ENCODE measurements around the gene INPP5D. TPM values are rescaled to one million over a fixed set of nuclear protein-coding genes. Genes with fewer than 3 reads are reported as not detected.

Gene INPP5D
- total RNA-seq, 1 donor from 2014 or later = 33.4 TPM

DNA sequence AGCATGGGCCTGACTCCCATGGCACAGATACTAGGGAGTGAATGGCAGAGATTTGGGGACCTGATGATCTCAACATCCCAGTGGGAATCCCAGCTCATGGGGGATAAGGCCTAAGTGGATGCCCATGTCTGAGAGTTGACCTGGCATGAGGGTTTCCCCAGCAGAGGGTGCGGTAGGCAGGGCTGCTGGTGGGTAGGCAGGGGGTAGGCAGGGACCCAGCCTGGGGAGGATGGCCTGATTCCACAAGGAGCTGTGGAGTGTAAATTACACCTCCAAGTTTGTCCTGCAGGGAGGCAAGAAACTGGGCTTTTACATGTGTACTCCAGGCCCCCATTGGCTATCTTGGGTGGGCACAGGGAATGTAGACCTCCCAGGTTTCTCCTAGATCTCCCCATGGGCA is 46.9 kb downstream of the INPP5D start:
- TF ChIP-seq POLR2AphosphoS5 (IDR thresholded peaks at IDR 0.05; ENCODE audit: insufficient read depth in 1 of 2, low read depth in 1 of 2) (no peak), POLR2A (IDR thresholded peaks at IDR 0.05) (no peak)
- TF ChIP-seq, protein P1, sequence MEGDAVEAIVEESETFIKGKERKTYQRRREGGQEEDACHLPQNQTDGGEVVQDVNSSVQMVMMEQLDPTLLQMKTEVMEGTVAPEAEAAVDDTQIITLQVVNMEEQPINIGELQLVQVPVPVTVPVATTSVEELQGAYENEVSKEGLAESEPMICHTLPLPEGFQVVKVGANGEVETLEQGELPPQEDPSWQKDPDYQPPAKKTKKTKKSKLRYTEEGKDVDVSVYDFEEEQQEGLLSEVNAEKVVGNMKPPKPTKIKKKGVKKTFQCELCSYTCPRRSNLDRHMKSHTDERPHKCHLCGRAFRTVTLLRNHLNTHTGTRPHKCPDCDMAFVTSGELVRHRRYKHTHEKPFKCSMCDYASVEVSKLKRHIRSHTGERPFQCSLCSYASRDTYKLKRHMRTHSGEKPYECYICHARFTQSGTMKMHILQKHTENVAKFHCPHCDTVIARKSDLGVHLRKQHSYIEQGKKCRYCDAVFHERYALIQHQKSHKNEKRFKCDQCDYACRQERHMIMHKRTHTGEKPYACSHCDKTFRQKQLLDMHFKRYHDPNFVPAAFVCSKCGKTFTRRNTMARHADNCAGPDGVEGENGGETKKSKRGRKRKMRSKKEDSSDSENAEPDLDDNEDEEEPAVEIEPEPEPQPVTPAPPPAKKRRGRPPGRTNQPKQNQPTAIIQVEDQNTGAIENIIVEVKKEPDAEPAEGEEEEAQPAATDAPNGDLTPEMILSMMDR (IDR thresholded peaks at IDR 0.05) = no peak
- intact Hi-C loops (cut with DNase I) = no loop called here
- Histone ChIP-seq H3K27ac (no peak overlapping the region), H3K9me3 (no peaks in the 10 kb centered on the region), H3K4me3 (no peak overlapping the region), H3K4me1 (no peaks in the 10 kb centered on the region), H3K27me3 (no peaks in the 10 kb centered on the region), H3K36me3 (no peaks in the 10 kb centered on the region)
- DNase-seq (ENCODE audit: extremely low spot score in 2 of 2) = no peak

- DNase-seq (ENCODE audit: extremely low spot score in 2 of 2) = no peak
- no peak overlapping the region for H3K27ac ChIP-seq
- no peaks in the 10 kb centered on the region for H3K9me3 ChIP-seq
- H3K27me3 ChIP-seq = no peaks in the 10 kb centered on the region
- intact Hi-C loops (cut with DNase I) = no loop called here
- TF ChIP-seq POLR2AphosphoS5 (IDR thresholded peaks at IDR 0.05; ENCODE audit: insufficient read depth in 1 of 2, low read depth in 1 of 2) (no peak), POLR2A (IDR thresholded peaks at IDR 0.05) (no peak)
- TF ChIP-seq, protein P1 (IDR thresholded peaks at IDR 0.05) = no peak
- no peaks in the 10 kb centered on the region for H3K4me1 ChIP-seq
- no peak overlapping the region for H3K4me3 ChIP-seq
- H3K36me3 ChIP-seq = no peaks in the 10 kb centered on the region
Observed at GRCh38 chr2:233107831-233108300, 47.7 kb downstream of the INPP5D start.

GRCh38 chr2:233108611-233109490 is 48.7 kb downstream of the INPP5D start:
- H3K4me3 ChIP-seq = no peak overlapping the region
- intact Hi-C loops (cut with DNase I) = no loop called here

DNA sequence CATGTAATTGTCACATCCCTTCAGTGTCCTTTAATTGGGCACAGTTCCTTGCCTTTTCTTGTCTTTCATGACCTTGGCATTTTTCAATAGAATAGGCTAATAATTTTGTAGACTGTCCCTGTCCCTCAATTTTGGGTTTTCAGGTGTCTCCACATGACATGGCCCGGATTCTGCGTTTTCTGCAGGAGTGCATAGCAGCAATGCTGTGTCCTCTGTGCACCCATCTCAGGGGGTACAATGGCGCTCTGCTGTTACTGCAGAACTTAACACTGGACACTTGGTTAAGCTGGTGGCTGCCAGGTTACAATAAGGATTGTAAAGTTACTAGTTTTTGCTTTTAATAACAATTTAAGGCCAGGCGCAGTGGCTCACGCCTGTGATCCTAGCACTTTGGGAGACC is 51.3 kb downstream of the INPP5D start:
- Histone ChIP-seq H3K4me1 (no peaks in the 10 kb centered on the region), H3K36me3 (no peaks in the 10 kb centered on the region), H3K27me3 (no peaks in the 10 kb centered on the region), H3K27ac (no peak overlapping the region), H3K4me3 (no peak overlapping the region), H3K9me3 (no peaks in the 10 kb centered on the region)
- intact Hi-C loops (cut with DNase I) = no loop called here
- TF ChIP-seq POLR2AphosphoS5 (IDR thresholded peaks at IDR 0.05; ENCODE audit: insufficient read depth in 1 of 2, low read depth in 1 of 2) (no peak), POLR2A (IDR thresholded peaks at IDR 0.05) (no peak)
- TF ChIP-seq, protein P1 (IDR thresholded peaks at IDR 0.05) = no peak
- DNase-seq (ENCODE audit: extremely low spot score in 2 of 2) = no peak

More at GRCh38 chr2:233108611-233109490, 48.7 kb downstream of the INPP5D start:
- no peaks in the 10 kb centered on the region for H3K27me3 ChIP-seq
- no peak for DNase-seq (ENCODE audit: extremely low spot score in 2 of 2)
- H3K9me3 ChIP-seq = no peaks in the 10 kb centered on the region
- H3K36me3 ChIP-seq = no peaks in the 10 kb centered on the region
- TF ChIP-seq, protein P1 (IDR thresholded peaks at IDR 0.05) = no peak
- TF ChIP-seq POLR2A (IDR thresholded peaks at IDR 0.05) = no peak
- no peak for TF ChIP-seq POLR2AphosphoS5 (IDR thresholded peaks at IDR 0.05; ENCODE audit: insufficient read depth in 1 of 2, low read depth in 1 of 2)
- no peaks in the 10 kb centered on the region for H3K4me1 ChIP-seq
- no peak overlapping the region for H3K27ac ChIP-seq

DNA sequence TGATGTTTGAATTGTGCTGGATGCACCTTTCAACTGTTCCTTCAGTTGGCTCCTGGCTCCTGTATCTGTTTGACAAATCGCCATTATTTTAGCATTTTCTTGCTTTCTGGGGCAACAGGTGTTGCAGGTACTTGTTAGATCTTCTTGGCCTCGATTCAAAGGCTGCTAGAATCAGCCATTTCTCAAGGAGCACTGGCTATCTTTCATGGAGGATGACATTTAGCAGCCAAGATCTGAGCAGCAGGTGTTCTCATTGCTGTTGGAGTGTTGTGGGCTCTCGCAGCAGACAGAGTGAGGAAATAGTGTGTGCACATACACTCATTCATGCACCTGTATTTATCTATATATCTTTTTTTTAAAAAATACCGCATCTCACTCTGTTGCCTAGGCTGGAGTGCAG is 52.2 kb downstream of the INPP5D start:
- Histone ChIP-seq H3K27ac (no peak overlapping the region), H3K4me3 (no peak overlapping the region), H3K36me3 (no peaks in the 10 kb centered on the region), H3K27me3 (no peaks in the 10 kb centered on the region), H3K4me1 (no peaks in the 10 kb centered on the region), H3K9me3 (no peaks in the 10 kb centered on the region)
- TF ChIP-seq, protein P1 (IDR thresholded peaks at IDR 0.05) = no peak
- TF ChIP-seq POLR2A (IDR thresholded peaks at IDR 0.05) (no peak), POLR2AphosphoS5 (IDR thresholded peaks at IDR 0.05; ENCODE audit: insufficient read depth in 1 of 2, low read depth in 1 of 2) (no peak)
- no peak for DNase-seq (ENCODE audit: extremely low spot score in 2 of 2)
- intact Hi-C loops (cut with DNase I) = no loop called here
